Neural progenitor cell (in vitro differentiated cells): ENCODE measurements around the gene MPP2. TPM values are rescaled to one million over a fixed set of nuclear protein-coding genes. Genes with fewer than 3 reads are reported as not detected.

Source experiments
- DNase-seq: peaks from one replicate; pipeline ENCODE4 v3.0.0-alpha.2; 2016; ENCODE audit warnings: low spot score
- H2AFZ ChIP-seq: fragments of 200-600 bp; sonication (generic); replicated peaks from 2 replicates; pipeline ENCODE4 v1.6.1; 2016; ENCODE audit warnings: antibody characterized with exemption
- H3F3A ChIP-seq: fragments of 200-600 bp; sonication (generic); 2 replicates; pipeline ENCODE4 v1.6.1; 2016; ENCODE audit warnings: antibody characterized with exemption, low read depth
- H3K27ac ChIP-seq: fragments of 200-600 bp; sonication (generic); 2 replicates; pipeline ENCODE4 v1.5.1; 2016; ENCODE audit warnings: mild to moderate bottlenecking
- H3K27me3 ChIP-seq: fragments of 200-600 bp; sonication (generic); 2 replicates; pipeline ENCODE4 v1.6.1; 2016; ENCODE audit warnings: mild to moderate bottlenecking, moderate library complexity
- H3K36me3 ChIP-seq: fragments of 200-600 bp; sonication (generic); 2 replicates; pipeline ENCODE4 v1.5.1; 2016
- H3K4me1 ChIP-seq: fragments of 200-600 bp; sonication (generic); 2 replicates; pipeline ENCODE4 v1.6.1; 2016; ENCODE audit warnings: mixed run types
- H3K4me2 ChIP-seq: fragments of 200-600 bp; sonication (generic); 2 replicates; pipeline ENCODE4 v1.6.1; 2016
- H3K4me3 ChIP-seq: fragments of 200-600 bp; sonication (generic); 2 replicates; pipeline ENCODE4 v1.5.1; 2016
- H3K79me2 ChIP-seq: fragments of 200-600 bp; sonication (generic); 2 replicates; pipeline ENCODE4 v1.6.1; 2016; ENCODE audit warnings: low read depth
- H3K9ac ChIP-seq: fragments of 200-600 bp; sonication (generic); 2 replicates; pipeline ENCODE4 v1.6.1; 2016
- H3K9me3 ChIP-seq: fragments of 200-600 bp; sonication (generic); 2 replicates; pipeline ENCODE4 v1.5.1; 2016; ENCODE audit warnings: low read depth
- H4K20me1 ChIP-seq: fragments of 200-600 bp; sonication (generic); 2 replicates; pipeline ENCODE4 v1.6.1; 2016; ENCODE audit warnings: low read depth
- H3K27ac Mint-ChIP-seq: 3 replicates; pipeline ENCODE4 v1.8.0; 2021; ENCODE audit warnings: mixed read lengths
- H3K27me3 Mint-ChIP-seq: 2 replicates; pipeline ENCODE4 v1.8.0; 2022; ENCODE audit warnings: low read depth, mild to moderate bottlenecking, inconsistent platforms, moderate library complexity, mixed read lengths; ENCODE audit not compliant: insufficient read depth
- H3K36me3 Mint-ChIP-seq: 3 replicates; pipeline ENCODE4 v1.8.0; 2021; ENCODE audit warnings: mixed read lengths
- H3K4me1 Mint-ChIP-seq: 3 replicates; pipeline ENCODE4 v1.8.0; 2021; ENCODE audit warnings: mixed read lengths
- H3K4me3 Mint-ChIP-seq: 3 replicates; pipeline ENCODE4 v1.8.0; 2021; ENCODE audit warnings: mild to moderate bottlenecking, moderate library complexity, mixed read lengths
- H3K9me3 Mint-ChIP-seq: 3 replicates; pipeline ENCODE4 v1.8.0; 2020; ENCODE audit warnings: mixed read lengths
- EZH2 ChIP-seq: fragments of 200-600 bp; sonication (generic); IDR thresholded peaks from 2 replicates; pipeline ENCODE4 v1.6.1; 2017; ENCODE audit warnings: antibody characterized with exemption, mild to moderate bottlenecking, moderate library complexity
- EZH2phosphoT487 ChIP-seq: fragments of 200-600 bp; sonication (generic); IDR thresholded peaks from 2 replicates; pipeline ENCODE4 v1.6.1; 2017; ENCODE audit warnings: antibody characterized with exemption
- total RNA-seq: library from RNA; depleted of rRNA; stranded (reverse); fragments of >200 nt; gene quantifications from 2 replicates; pipeline ENCODE4 v1.2.3, GENCODE V29; 2015; ENCODE audit warnings: low replicate concordance
- TF ChIP-seq, protein P1 (sequence below): fragments of 200-600 bp; sonication (generic); IDR thresholded peaks from 2 replicates; pipeline ENCODE4 v1.5.1; 2017; ENCODE audit warnings: antibody characterized with exemption, mild to moderate bottlenecking

Gene MPP2
- total RNA-seq, 1 donor from 2014 or later = 7.8 TPM

DNA sequence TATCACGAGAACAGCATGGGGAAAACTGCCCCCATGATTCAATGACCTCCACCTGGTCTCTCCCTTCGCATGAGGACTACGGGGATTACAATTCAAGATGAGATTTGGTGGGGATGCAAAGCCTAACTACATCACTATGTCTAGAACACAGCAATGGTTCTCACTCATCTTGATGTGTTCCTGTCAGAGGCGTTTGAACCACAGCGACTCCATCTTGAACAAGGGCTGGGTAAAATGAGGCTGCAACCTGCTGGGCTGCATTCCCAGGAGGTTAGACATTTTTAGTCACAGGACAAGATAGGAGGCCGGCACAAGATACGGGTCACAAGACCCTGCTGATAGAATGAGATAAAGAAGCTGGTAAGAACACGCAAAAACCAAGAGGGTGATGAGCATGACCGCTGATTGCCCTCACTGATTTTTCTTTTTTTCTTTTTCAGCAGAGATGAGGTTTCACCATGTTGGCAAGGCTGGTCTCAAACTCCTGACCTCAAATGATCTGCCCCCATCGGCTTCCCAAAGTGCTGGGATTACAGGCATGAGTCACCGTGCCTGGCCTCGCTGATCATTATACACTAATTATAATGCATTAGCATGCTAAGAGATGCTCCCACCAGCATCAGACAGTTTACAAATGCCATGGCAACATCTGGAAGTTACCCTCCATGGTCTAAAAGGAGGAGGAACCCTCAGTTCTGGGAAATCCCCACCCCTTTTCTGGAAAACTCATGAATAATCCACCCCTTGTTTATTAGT is 37.9 kb upstream of the MPP2 start:
- Histone ChIP-seq H3K27me3 (peaks cover 10% of the 10 kb centered on the region), H3K9me3 (no peaks in the 10 kb centered on the region), H3K4me2 (no peak overlapping the region), H3K79me2 (no peaks in the 10 kb centered on the region), H3K4me1 (no peaks in the 10 kb centered on the region), H3K27ac (no peak overlapping the region), H2AFZ (no peak overlapping the region), H3F3A (no peaks in the 10 kb centered on the region), H3K4me3 (no peak overlapping the region), H3K9ac (no peak overlapping the region), H4K20me1 (no peaks in the 10 kb centered on the region), H3K36me3 (no peaks in the 10 kb centered on the region)
- Mint-ChIP-seq H3K27me3 (peaks cover 21% of the 10 kb centered on the region), H3K4me1 (peaks cover 9% of the 10 kb centered on the region), H3K4me3 (no peak overlapping the region), H3K27ac (no peak overlapping the region), H3K36me3 (no peaks in the 10 kb centered on the region), H3K9me3 (no peaks in the 10 kb centered on the region)
- TF ChIP-seq, protein P1, sequence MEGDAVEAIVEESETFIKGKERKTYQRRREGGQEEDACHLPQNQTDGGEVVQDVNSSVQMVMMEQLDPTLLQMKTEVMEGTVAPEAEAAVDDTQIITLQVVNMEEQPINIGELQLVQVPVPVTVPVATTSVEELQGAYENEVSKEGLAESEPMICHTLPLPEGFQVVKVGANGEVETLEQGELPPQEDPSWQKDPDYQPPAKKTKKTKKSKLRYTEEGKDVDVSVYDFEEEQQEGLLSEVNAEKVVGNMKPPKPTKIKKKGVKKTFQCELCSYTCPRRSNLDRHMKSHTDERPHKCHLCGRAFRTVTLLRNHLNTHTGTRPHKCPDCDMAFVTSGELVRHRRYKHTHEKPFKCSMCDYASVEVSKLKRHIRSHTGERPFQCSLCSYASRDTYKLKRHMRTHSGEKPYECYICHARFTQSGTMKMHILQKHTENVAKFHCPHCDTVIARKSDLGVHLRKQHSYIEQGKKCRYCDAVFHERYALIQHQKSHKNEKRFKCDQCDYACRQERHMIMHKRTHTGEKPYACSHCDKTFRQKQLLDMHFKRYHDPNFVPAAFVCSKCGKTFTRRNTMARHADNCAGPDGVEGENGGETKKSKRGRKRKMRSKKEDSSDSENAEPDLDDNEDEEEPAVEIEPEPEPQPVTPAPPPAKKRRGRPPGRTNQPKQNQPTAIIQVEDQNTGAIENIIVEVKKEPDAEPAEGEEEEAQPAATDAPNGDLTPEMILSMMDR = no peak
- TF ChIP-seq EZH2phosphoT487 (no peak), EZH2 (no peak)
- DNase-seq = no peak

DNA sequence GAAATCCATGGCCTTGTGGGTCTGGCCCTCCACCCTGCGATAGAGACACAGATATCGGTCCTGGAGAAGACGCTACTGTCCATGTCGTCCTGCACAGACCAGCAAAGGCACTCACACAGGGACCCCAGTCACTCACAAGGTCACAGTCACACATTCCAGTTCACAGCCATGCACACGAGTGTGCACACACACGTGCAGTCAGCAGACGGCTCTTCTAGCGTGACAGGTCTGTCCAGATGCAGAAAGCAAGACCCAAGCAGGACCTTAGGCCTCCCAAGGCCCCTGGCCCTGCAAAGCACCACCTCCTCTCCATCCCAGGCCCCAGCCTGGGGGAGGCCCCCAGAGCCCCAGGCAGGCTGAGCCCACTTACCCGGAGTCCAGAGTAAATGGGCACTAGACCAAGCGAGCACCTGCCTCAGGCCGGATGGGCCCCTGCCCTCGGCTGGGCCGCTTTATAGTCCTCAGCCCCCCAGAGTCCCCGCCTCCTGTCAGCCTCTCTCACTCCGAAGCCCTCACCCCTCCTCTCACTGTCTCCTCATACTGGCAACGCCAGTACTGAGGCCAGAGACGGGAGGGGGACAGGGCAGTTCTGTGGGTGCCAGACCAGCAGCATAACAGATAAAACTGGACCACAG is 34.8 kb upstream of the MPP2 start, which contains the start of gene PPY:
Gene PPY (minus strand): TSS at position 426 of the 635 bp plus-strand sequence. CDS start 822 bp downstream, outside the sequence.
- Histone ChIP-seq H3F3A (no peaks in the 10 kb centered on the region), H2AFZ (no peak within 1 kb of the TSS), H3K79me2 (no peaks in the 10 kb centered on the region), H3K27ac (no peak within 1 kb of the TSS), H4K20me1 (no peaks in the 10 kb centered on the region), H3K4me2 (no peak within 1 kb of the TSS), H3K36me3 (no peaks in the 10 kb centered on the region), H3K9me3 (no peaks in the 10 kb centered on the region), H3K9ac (no peak within 1 kb of the TSS), H3K27me3 (peaks cover 32% of the 10 kb centered on the region), H3K4me3 (no peak within 1 kb of the TSS), H3K4me1 (no peaks in the 10 kb centered on the region)
- Mint-ChIP-seq H3K4me1 (peaks cover 22% of the 10 kb centered on the region), H3K4me3 (no peak within 1 kb of the TSS), H3K9me3 (no peaks in the 10 kb centered on the region), H3K27me3 (peaks cover 9% of the 10 kb centered on the region), H3K27ac (peak within 1 kb of the TSS; percentile 60), H3K36me3 (peaks cover 2% of the 10 kb centered on the region)
- TF ChIP-seq EZH2phosphoT487 = no peak
- TF ChIP-seq EZH2 = no peak
- TF ChIP-seq, protein P1 = no peak
- no peak for DNase-seq

DNA sequence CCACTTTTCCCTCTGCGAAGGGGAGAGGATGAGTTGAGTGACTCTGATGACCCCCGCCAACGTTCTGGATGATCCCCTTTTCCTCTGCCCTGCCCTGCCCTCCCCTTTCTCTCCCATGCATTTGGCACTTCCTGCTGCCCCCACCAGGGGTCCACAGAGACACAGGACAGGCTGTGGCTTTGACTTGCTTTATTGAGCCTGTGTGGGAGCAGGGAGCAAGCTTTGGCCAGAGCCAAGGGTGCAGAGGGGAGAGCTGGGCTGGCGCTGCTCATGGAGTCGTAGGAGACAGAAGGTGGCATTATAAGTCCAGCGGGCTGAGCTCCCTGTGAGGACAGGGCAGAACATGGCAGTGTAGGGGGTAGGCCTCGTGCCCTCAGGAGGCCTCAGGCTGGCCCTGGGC is 33.3 kb upstream of the MPP2 start:
- Mint-ChIP-seq H3K4me1 (peaks cover 26% of the 10 kb centered on the region), H3K4me3 (no peak overlapping the region), H3K27me3 (peaks cover 9% of the 10 kb centered on the region), H3K36me3 (peaks cover 2% of the 10 kb centered on the region), H3K27ac (no peak overlapping the region), H3K9me3 (no peaks in the 10 kb centered on the region)
- Histone ChIP-seq H3K4me1 (peaks cover 6% of the 10 kb centered on the region), H3K79me2 (no peaks in the 10 kb centered on the region), H3K27ac (no peak overlapping the region), H3K36me3 (no peaks in the 10 kb centered on the region), H3K9me3 (no peaks in the 10 kb centered on the region), H3F3A (no peaks in the 10 kb centered on the region), H3K9ac (no peak overlapping the region), H2AFZ (no peak overlapping the region), H3K4me3 (no peak overlapping the region), H3K4me2 (no peak overlapping the region), H3K27me3 (peaks cover 39% of the 10 kb centered on the region), H4K20me1 (no peaks in the 10 kb centered on the region)
- DNase-seq = peak; percentile 77
- no peak for TF ChIP-seq EZH2phosphoT487
- TF ChIP-seq, protein P1 = peak; percentile 62
- no peak for TF ChIP-seq EZH2
